ENCODE results near the gene MLXIP. TPM values are rescaled to one million over a fixed set of nuclear protein-coding genes. Genes with fewer than 3 reads are reported as not detected.
A peak's percentile ranks its signal among the peaks of the same experiment; 100 is the strongest.

MLXIP gene
- total RNA-seq, 4 donors from 2014 or later, result 99.5 to 302 (median 151) TPM

- Histone ChIP-seq H3K9me3 (no peaks in the 10 kb centered on the region), H3K4me3 (no peak overlapping the region), H3K36me3 (no peaks in the 10 kb centered on the region), H3K4me1 (peaks cover 5 to 9% (median 7%) of the 10 kb centered on the region in 4 donors), H3K27me3 (peaks cover 6% of the 10 kb centered on the region), H3K27ac (no peak overlapping the region)
- no peak for DNase-seq
- in situ Hi-C loops (cut with MboI; ENCODE audit: low pct_ligation_motif_present in 1 of 4, low pct_unique_long_range_greater_than_20kb in 1 of 4, low sequenced_read_pairs in 3 of 4) (loop anchor here in 2 of 4 donors (10.0 to 25.0 kb wide), 2 partner anchors 51 to 273 kb away; partner anchors contain the start of gene CFAP251 (in 1 of the 2)), intact Hi-C loops (cut with DNase I; ENCODE audit: low total_unique reads) (no loop called here)
- TF ChIP-seq POLR2A (IDR thresholded peaks at IDR 0.05) (no peak), CTCF (IDR thresholded peaks at IDR 0.05) (no peak), POLR2AphosphoS5 (IDR thresholded peaks at IDR 0.05) (no peak), EP300 (IDR thresholded peaks at IDR 0.05; ENCODE audit: low read depth) (no peak)
- WGBS, 2 donors (ENCODE audit: low coverage in 1 of 2), result 86% methylated on average over 10 of the region's 10 CpGs; no CpG with 5 or more reads in 1 of the 2 donors
Observed at GRCh38 chr12:122185494-122186082, 107.0 kb downstream of the MLXIP start.

GRCh38 chr12:122187466-122187865 lies 108.9 kb downstream of the MLXIP start:
- 78% methylated on average over 12 of the region's 12 CpGs; no CpG with 5 or more reads in 1 of the 2 donors for WGBS, 2 donors (ENCODE audit: low coverage in 1 of 2)
- intact Hi-C loops (cut with DNase I; ENCODE audit: low total_unique reads), result no loop called here
- no peak for DNase-seq
- Histone ChIP-seq H3K4me1 (peaks cover 4 to 9% (median 7%) of the 10 kb centered on the region in 4 donors), H3K9me3 (no peaks in the 10 kb centered on the region), H3K36me3 (no peaks in the 10 kb centered on the region), H3K27ac (no peak overlapping the region), H3K27me3 (peaks cover 5% of the 10 kb centered on the region), H3K4me3 (no peak overlapping the region)
- in situ Hi-C loops (cut with MboI; ENCODE audit: low pct_ligation_motif_present in 1 of 4, low pct_unique_long_range_greater_than_20kb in 1 of 4, low sequenced_read_pairs in 3 of 4), result loop anchor here in 2 of 4 donors (10.0 to 25.0 kb wide), 2 partner anchors 53 to 275 kb away; partner anchors contain the start of gene CFAP251 (in 1 of the 2)
- TF ChIP-seq EP300 (IDR thresholded peaks at IDR 0.05; ENCODE audit: low read depth), result no peak

GRCh38 chr12:122189626-122190475 lies 111.3 kb downstream of the MLXIP start:
- no peak for DNase-seq
- no peak for TF ChIP-seq POLR2AphosphoS5 (IDR thresholded peaks at IDR 0.05)
- TF ChIP-seq POLR2A (IDR thresholded peaks at IDR 0.05), result no peak
- no peak for TF ChIP-seq CTCF (IDR thresholded peaks at IDR 0.05)
- TF ChIP-seq EP300 (IDR thresholded peaks at IDR 0.05; ENCODE audit: low read depth), result no peak
- Histone ChIP-seq H3K36me3 (no peaks in the 10 kb centered on the region), H3K4me1 (no peaks in the 10 kb centered on the region), H3K4me3 (no peak overlapping the region), H3K9me3 (no peaks in the 10 kb centered on the region), H3K27me3 (no peaks in the 10 kb centered on the region), H3K27ac (no peak overlapping the region)
- 84% methylated on average over 34 of the region's 34 CpGs; no CpG with 5 or more reads in 1 of the 2 donors for WGBS, 2 donors (ENCODE audit: low coverage in 1 of 2)
- intact Hi-C loops (cut with DNase I; ENCODE audit: low total_unique reads) (no loop called here), in situ Hi-C loops (cut with MboI; ENCODE audit: low pct_ligation_motif_present in 1 of 4, low pct_unique_long_range_greater_than_20kb in 1 of 4, low sequenced_read_pairs in 3 of 4) (loop anchor here in 3 of 4 donors (10.0 to 25.0 kb wide), 3 partner anchors 55 to 278 kb away; partner anchors contain the start of gene CFAP251 (in 1 of the 3))

GRCh38 chr12:122190842-122191668 lies 112.5 kb downstream of the MLXIP start:
- peak; percentile 70 to 84 (median 81) for TF ChIP-seq CTCF (IDR thresholded peaks at IDR 0.05)
- no peak for TF ChIP-seq POLR2AphosphoS5 (IDR thresholded peaks at IDR 0.05)
- no peak for TF ChIP-seq POLR2A (IDR thresholded peaks at IDR 0.05)
- no peaks in the 10 kb centered on the region for H3K9me3 ChIP-seq
- DNase-seq, result peak; percentile 84
- no peaks in the 10 kb centered on the region for H3K36me3 ChIP-seq
- H3K4me1 ChIP-seq, result no peaks in the 10 kb centered on the region
- 11 to 64% methylated on average over 3 to 18 of the region's 18 CpGs for WGBS, 2 donors (ENCODE audit: low coverage in 1 of 2)
- in situ Hi-C loops (cut with MboI; ENCODE audit: low pct_ligation_motif_present in 1 of 4, low pct_unique_long_range_greater_than_20kb in 1 of 4, low sequenced_read_pairs in 3 of 4) (loop anchor here in 2 of 4 donors (10.0 to 25.0 kb wide), 2 partner anchors 136 to 279 kb away; partner anchors contain the start of gene CFAP251 (in 1 of the 2)), intact Hi-C loops (cut with DNase I; ENCODE audit: low total_unique reads) (no loop called here)
- H3K4me3 ChIP-seq, result no peak overlapping the region
- H3K27me3 ChIP-seq, result no peaks in the 10 kb centered on the region
- no peak overlapping the region for H3K27ac ChIP-seq

Measured in transverse colon (tissue), 4 donors.